HUES64 (cell line): ENCODE results near the gene RFTN1.
A peak's percentile ranks its signal among the peaks of the same experiment; 100 is the strongest.

Experiments
- H3K27ac ChIP-seq: 2 replicates; pipeline ENCODE4 v1.7.0; 2013; ENCODE audit warnings: low read depth, low read length, inconsistent platforms
- H3K27me3 ChIP-seq: 2 replicates; pipeline ENCODE4 v1.6.1; 2013; ENCODE audit warnings: mild to moderate bottlenecking, low read length; ENCODE audit not compliant: insufficient read depth
- H3K36me3 ChIP-seq: 2 replicates; pipeline ENCODE4 v1.6.1; 2013; ENCODE audit warnings: mild to moderate bottlenecking, low read length; ENCODE audit not compliant: insufficient read depth
- H3K4me1 ChIP-seq: 2 replicates; pipeline ENCODE4 v1.6.1; 2013; ENCODE audit warnings: mild to moderate bottlenecking, low read length, moderate library complexity; ENCODE audit not compliant: insufficient read depth
- H3K4me3 ChIP-seq: 2 replicates; pipeline ENCODE4 v1.5.1; 2013; ENCODE audit warnings: mild to moderate bottlenecking, low read length, moderate library complexity
- H3K9ac ChIP-seq: 2 replicates; pipeline ENCODE4 v1.6.1; 2013; ENCODE audit warnings: mild to moderate bottlenecking, low read depth, low read length
- H3K9me3 ChIP-seq: 2 replicates; pipeline ENCODE4 v1.6.1; 2013; ENCODE audit warnings: low read depth, low read length; ENCODE audit not compliant: insufficient read depth
- WGBS: fragments of 150-250, 120-280 bp; methylation state at CpG from one replicate; pipeline ENCODE4 v1.1.7; 2013; ENCODE audit warnings: missing lambda C conversion rate; 5-methylcytosine and 5-hydroxymethylcytosine counted together

RFTN1 gene

GRCh38 chr3:16504692-16505091 is 8.8 kb downstream of the RFTN1 start:
- Histone ChIP-seq H3K9me3 (no peaks in the 10 kb centered on the region), H3K9ac (no peak overlapping the region), H3K27ac (no peak overlapping the region), H3K36me3 (no peaks in the 10 kb centered on the region), H3K27me3 (0 out of 2 replicates have a peak, but pooled peaks cover 2% of the 10 kb centered on the region), H3K4me3 (no peak overlapping the region), H3K4me1 (peaks cover 5% of the 10 kb centered on the region; the same call in 1 of the 2 replicates)
- WGBS: 92% methylated on average over 4 of the region's 4 CpGs

DNA sequence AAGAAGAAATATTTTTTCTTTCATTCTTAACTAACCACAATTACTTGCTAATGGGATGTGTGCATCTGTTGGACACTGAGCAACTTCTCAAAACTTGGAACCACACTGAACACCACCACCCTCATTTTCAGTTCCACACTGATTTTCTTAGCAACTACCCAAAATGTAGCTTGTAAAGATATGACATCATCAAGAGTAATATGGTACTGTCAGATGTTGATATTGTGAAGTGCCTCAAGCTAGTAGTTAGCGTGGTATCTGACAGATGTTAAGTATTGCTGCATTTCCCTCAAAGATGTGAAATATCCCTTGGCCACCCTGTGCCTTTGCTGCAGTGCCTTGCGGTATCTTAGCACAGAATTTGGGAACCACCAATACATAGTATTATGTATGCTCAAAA is 9.3 kb downstream of the RFTN1 start:
- Histone ChIP-seq H3K9me3 (no peaks in the 10 kb centered on the region), H3K27ac (no peak overlapping the region), H3K9ac (no peak overlapping the region), H3K36me3 (no peaks in the 10 kb centered on the region), H3K4me3 (no peak overlapping the region), H3K4me1 (peaks cover 5% of the 10 kb centered on the region; the same call in 1 of the 2 replicates), H3K27me3 (0 out of 2 replicates have a peak, but pooled peaks cover 2% of the 10 kb centered on the region)
- WGBS: 97% methylated on average over 2 of the region's 2 CpGs

DNA sequence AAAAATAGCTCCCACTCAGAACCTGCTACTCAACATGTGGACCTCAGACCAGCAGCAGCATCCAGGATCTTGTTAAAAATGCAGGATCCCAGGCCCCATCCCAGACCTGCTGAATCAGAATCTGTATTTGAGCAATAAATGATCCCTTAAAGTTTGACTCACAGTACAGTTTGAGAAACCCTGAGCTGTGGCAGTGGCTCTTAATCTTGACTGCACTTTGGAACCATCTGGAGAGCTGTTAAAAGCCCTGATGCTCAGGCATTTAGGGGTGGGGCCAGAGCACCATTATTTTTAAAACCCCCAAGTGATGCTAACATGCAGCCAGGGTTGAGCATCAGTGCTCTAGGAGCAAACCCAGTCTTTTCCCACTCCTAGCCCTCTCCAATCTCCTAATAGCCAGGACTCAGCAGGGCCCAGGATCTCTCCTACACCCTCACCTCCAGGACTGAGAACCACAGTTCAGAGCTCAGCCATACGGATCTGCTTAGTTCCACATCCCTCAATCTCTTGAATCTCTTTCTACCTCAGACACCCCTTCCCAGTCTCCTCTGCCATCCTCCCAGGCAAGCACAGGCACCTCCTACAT is 10.2 kb downstream of the RFTN1 start:
- H3K36me3 ChIP-seq: no peaks in the 10 kb centered on the region
- H3K4me3 ChIP-seq: no peak overlapping the region
- H3K9me3 ChIP-seq: no peaks in the 10 kb centered on the region
- H3K27me3 ChIP-seq: 0 out of 2 replicates have a peak, but pooled peaks cover 2% of the 10 kb centered on the region
- WGBS: 93% methylated on average over 1 of the region's 1 CpG
- H3K27ac ChIP-seq: no peak overlapping the region
- peaks cover 13% of the 10 kb centered on the region for H3K4me1 ChIP-seq
- H3K9ac ChIP-seq: no peak overlapping the region

DNA sequence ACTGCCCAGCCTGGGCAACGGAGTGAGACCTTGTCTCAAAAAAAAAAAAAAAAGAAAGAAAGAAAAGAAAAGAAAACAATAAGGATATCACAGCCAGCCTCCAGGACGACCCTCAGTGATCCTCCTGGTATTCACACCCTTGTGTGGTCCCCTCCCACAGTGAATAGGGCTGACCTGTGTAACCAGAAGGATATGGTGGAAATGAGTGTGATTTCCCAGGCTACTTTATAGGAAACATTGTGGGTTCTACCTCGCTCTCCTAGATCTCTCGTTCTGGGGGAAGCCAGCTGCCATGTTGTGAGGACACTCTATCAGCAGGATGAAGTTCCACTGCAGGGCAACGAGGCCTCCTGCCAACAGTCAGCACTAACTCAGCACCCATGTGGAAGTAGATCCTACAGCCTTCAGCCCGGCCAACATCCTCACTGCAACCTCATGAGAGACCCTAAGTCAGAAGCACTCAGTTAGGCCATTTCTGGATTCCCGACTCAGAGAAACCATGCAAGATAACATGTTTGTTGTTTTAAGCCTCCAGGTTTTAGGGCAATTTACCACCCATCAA is 11.1 kb downstream of the RFTN1 start:
- Histone ChIP-seq H3K27me3 (no peaks in the 10 kb centered on the region), H3K9me3 (no peaks in the 10 kb centered on the region), H3K4me3 (no peak overlapping the region), H3K9ac (no peak overlapping the region), H3K4me1 (peaks cover 13% of the 10 kb centered on the region), H3K27ac (no peak overlapping the region), H3K36me3 (no peaks in the 10 kb centered on the region)
- 91% methylated on average over 7 of the region's 7 CpGs for WGBS

- H3K4me1 ChIP-seq: peaks cover 13% of the 10 kb centered on the region
- 87% methylated on average over 3 of the region's 4 CpGs for WGBS
- no peaks in the 10 kb centered on the region for H3K9me3 ChIP-seq
- no peak overlapping the region for H3K27ac ChIP-seq
- no peak overlapping the region for H3K9ac ChIP-seq
- H3K4me3 ChIP-seq: no peak overlapping the region
- H3K27me3 ChIP-seq: no peaks in the 10 kb centered on the region
- H3K36me3 ChIP-seq: no peaks in the 10 kb centered on the region
These were observed 12.1 kb downstream of the RFTN1 start for GRCh38 chr3:16501376-16501775.

- Histone ChIP-seq H3K27ac (no peak overlapping the region), H3K27me3 (no peaks in the 10 kb centered on the region), H3K9me3 (no peaks in the 10 kb centered on the region), H3K9ac (no peak overlapping the region), H3K4me3 (no peak overlapping the region), H3K4me1 (peaks cover 13% of the 10 kb centered on the region), H3K36me3 (no peaks in the 10 kb centered on the region)
- 94% methylated on average over 11 of the region's 12 CpGs for WGBS
These were observed 12.6 kb downstream of the RFTN1 start for GRCh38 chr3:16500911-16501310.

DNA sequence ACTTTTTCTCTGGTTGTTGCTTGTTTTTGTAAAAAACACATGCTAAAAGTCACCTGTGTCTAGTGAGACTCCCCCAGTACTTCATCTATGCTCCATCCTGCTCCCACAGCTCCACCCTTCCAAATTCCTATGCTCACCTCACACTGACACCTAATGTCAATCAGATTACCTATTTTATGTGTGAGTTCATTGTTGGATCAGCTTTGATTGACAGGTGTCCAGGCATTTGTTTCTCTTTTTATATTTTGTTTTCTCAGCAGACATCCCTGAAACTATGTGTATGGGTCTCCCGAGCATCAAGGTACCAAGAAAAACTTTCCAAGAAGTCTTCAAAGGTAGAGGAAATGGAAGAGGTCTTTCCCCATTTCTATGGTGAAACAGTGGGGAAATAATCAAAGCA is 13.4 kb downstream of the RFTN1 start:
- WGBS: 90% methylated on average over 1 of the region's 1 CpG
- H3K9ac ChIP-seq: no peak overlapping the region
- H3K27me3 ChIP-seq: no peaks in the 10 kb centered on the region
- H3K4me3 ChIP-seq: no peak overlapping the region
- no peaks in the 10 kb centered on the region for H3K36me3 ChIP-seq
- H3K9me3 ChIP-seq: no peaks in the 10 kb centered on the region
- peaks cover 13% of the 10 kb centered on the region for H3K4me1 ChIP-seq
- no peak overlapping the region for H3K27ac ChIP-seq

- Histone ChIP-seq H3K9ac (no peak overlapping the region), H3K4me1 (peaks cover 13% of the 10 kb centered on the region), H3K27me3 (no peaks in the 10 kb centered on the region)
These were observed 14.1 kb downstream of the RFTN1 start for GRCh38 chr3:16499351-16499750.

GRCh38 chr3:16498130-16498890 is 15.2 kb downstream of the RFTN1 start:
- Histone ChIP-seq H3K4me3 (no peak overlapping the region), H3K9me3 (no peaks in the 10 kb centered on the region), H3K27ac (peak overlapping the region; percentile 36; the same call in 1 of the 2 replicates), H3K9ac (no peak overlapping the region), H3K4me1 (peaks cover 13% of the 10 kb centered on the region), H3K36me3 (no peaks in the 10 kb centered on the region), H3K27me3 (no peaks in the 10 kb centered on the region)
- 48% methylated on average over 5 of the region's 5 CpGs for WGBS

More at GRCh38 chr3:16499351-16499750, 14.1 kb downstream of the RFTN1 start:
- Histone ChIP-seq H3K4me3 (no peak overlapping the region), H3K27ac (no peak overlapping the region), H3K9me3 (no peaks in the 10 kb centered on the region), H3K36me3 (no peaks in the 10 kb centered on the region)
- 91% methylated on average over 4 of the region's 4 CpGs for WGBS

GRCh38 chr3:16496408-16497222 is 16.9 kb downstream of the RFTN1 start:
- Histone ChIP-seq H3K4me1 (peaks cover 13% of the 10 kb centered on the region), H3K9me3 (no peaks in the 10 kb centered on the region), H3K27ac (no peak overlapping the region), H3K36me3 (no peaks in the 10 kb centered on the region), H3K27me3 (no peaks in the 10 kb centered on the region), H3K9ac (no peak overlapping the region), H3K4me3 (no peak overlapping the region)
- WGBS: 92% methylated on average over 7 of the region's 10 CpGs

DNA sequence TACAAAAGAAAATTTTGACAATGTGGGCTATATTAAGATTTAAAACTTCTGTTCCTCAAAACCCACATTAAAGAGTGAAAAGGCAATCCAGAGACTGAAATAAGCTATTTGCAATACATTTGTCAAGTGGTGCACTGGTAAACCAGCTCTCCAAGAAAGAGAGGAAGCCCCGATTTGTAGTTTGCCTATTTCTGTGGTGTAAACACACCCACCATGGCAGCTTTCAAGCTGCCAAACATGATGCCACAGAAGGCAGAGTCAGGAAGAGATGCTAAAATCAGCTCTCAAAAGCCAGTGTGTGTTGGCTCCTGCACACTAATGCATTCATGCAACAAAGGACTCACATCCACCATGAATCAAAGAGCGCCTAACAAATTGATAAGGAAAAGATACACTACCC is 17.5 kb downstream of the RFTN1 start:
- no peak overlapping the region for H3K9ac ChIP-seq
- no peaks in the 10 kb centered on the region for H3K27me3 ChIP-seq
- H3K27ac ChIP-seq: no peak overlapping the region
- H3K4me3 ChIP-seq: no peak overlapping the region
- H3K9me3 ChIP-seq: no peaks in the 10 kb centered on the region
- peaks cover 13% of the 10 kb centered on the region for H3K4me1 ChIP-seq
- 92% methylated on average over 2 of the region's 2 CpGs for WGBS
- H3K36me3 ChIP-seq: no peaks in the 10 kb centered on the region
